RWPE2 (cell line): ENCODE measurements around the gene RTN4RL1.

ENCODE experiments used
- ATAC-seq: fragments of 200-7000 bp; cut with Tn5 transposase; 3 replicates; pipeline ENCODE4 v1.9.1; 2021; ENCODE audit warnings: low read depth
- DNase-seq: peaks from one replicate; pipeline ENCODE4 v3.0.0-alpha.2; 2020; ENCODE audit warnings: low spot score
- H3K27ac ChIP-seq: fragments of 450-650 bp; 2 replicates; pipeline ENCODE4 v1.5.1; 2017; ENCODE audit warnings: mild to moderate bottlenecking; ENCODE audit not compliant: poor library complexity, severe bottlenecking
- H3K27me3 ChIP-seq: fragments of 250-450 bp; sonication (Bioruptor Pico); 2 replicates; pipeline ENCODE4 v1.5.1; 2021; ENCODE audit warnings: mild to moderate bottlenecking, moderate library complexity; ENCODE audit not compliant: insufficient read depth, poor library complexity, severe bottlenecking
- H3K36me3 ChIP-seq: fragments of 250-450 bp; sonication (Bioruptor Pico); 2 replicates; pipeline ENCODE4 v1.5.1; 2020; ENCODE audit warnings: low read depth, mild to moderate bottlenecking, moderate library complexity
- H3K4me1 ChIP-seq: fragments of 250-450 bp; sonication (Bioruptor Pico); 2 replicates; pipeline ENCODE4 v1.5.1; 2021; ENCODE audit warnings: mild to moderate bottlenecking, moderate library complexity; ENCODE audit not compliant: insufficient read depth, poor library complexity, severe bottlenecking
- H3K4me3 ChIP-seq: fragments of 250-450 bp; sonication (Bioruptor Pico); 2 replicates; pipeline ENCODE4 v1.5.1; 2021; ENCODE audit warnings: mild to moderate bottlenecking, moderate library complexity; ENCODE audit not compliant: severe bottlenecking
- H3K9me3 ChIP-seq: fragments of 250-450 bp; sonication (Bioruptor Pico); 2 replicates; pipeline ENCODE4 v1.5.1; 2021; ENCODE audit warnings: mild to moderate bottlenecking, moderate library complexity; ENCODE audit not compliant: severe bottlenecking
- TF ChIP-seq, protein P1 (sequence below): fragments of 450-650 bp; IDR thresholded peaks from one replicate; pipeline ENCODE4 v1.5.1; 2017; ENCODE audit warnings: mild to moderate bottlenecking, moderate library complexity; ENCODE audit not compliant: poor library complexity, severe bottlenecking

RTN4RL1 gene

GRCh38 chr17:2050300-2051060 is 25.3 kb upstream of the RTN4RL1 start:
- Histone ChIP-seq H3K4me3 (peak overlapping the region; percentile 79), H3K36me3 (no peaks in the 10 kb centered on the region), H3K27me3 (peaks cover 2% of the 10 kb centered on the region), H3K27ac (no peak overlapping the region), H3K9me3 (no peaks in the 10 kb centered on the region), H3K4me1 (no peaks in the 10 kb centered on the region)
- TF ChIP-seq, protein P1, sequence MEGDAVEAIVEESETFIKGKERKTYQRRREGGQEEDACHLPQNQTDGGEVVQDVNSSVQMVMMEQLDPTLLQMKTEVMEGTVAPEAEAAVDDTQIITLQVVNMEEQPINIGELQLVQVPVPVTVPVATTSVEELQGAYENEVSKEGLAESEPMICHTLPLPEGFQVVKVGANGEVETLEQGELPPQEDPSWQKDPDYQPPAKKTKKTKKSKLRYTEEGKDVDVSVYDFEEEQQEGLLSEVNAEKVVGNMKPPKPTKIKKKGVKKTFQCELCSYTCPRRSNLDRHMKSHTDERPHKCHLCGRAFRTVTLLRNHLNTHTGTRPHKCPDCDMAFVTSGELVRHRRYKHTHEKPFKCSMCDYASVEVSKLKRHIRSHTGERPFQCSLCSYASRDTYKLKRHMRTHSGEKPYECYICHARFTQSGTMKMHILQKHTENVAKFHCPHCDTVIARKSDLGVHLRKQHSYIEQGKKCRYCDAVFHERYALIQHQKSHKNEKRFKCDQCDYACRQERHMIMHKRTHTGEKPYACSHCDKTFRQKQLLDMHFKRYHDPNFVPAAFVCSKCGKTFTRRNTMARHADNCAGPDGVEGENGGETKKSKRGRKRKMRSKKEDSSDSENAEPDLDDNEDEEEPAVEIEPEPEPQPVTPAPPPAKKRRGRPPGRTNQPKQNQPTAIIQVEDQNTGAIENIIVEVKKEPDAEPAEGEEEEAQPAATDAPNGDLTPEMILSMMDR, result no peak
- ATAC-seq (no peak), DNase-seq (peak; percentile 70)

- ATAC-seq (peak; percentile 17), DNase-seq (no peak)
- no peaks in the 10 kb centered on the region for H3K36me3 ChIP-seq
- peaks cover 2% of the 10 kb centered on the region for H3K27me3 ChIP-seq
- TF ChIP-seq, protein P1, result no peak
- no peaks in the 10 kb centered on the region for H3K4me1 ChIP-seq
- peak overlapping the region; percentile 79 for H3K4me3 ChIP-seq
- no peaks in the 10 kb centered on the region for H3K9me3 ChIP-seq
- no peak overlapping the region for H3K27ac ChIP-seq
Measured at GRCh38 chr17:2049333-2050299, 24.5 kb upstream of the RTN4RL1 start.

DNA sequence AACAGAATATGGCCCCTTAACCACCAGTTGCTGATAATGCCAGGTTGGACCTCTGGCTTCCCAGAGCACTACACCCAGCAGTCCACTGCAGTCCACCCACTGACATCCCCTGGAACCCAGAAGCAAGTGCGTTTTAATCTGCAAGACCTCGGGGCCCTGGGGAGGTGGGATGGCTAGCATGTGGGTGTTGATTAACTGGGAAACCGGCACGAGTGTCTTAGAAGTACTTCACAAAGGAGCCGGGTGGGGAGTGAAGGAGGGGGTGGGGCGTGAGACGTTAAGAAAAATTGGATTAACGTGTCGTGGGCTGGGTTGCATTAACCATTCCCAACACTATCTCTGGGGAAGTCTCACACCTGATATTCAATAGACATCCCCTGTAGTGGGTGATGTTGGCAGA is 23.7 kb upstream of the RTN4RL1 start:
- TF ChIP-seq, protein P1, result no peak
- H3K27ac ChIP-seq, result no peak overlapping the region
- H3K4me1 ChIP-seq, result peaks cover 3% of the 10 kb centered on the region
- peak overlapping the region; percentile 79 for H3K4me3 ChIP-seq
- H3K27me3 ChIP-seq, result peaks cover 2% of the 10 kb centered on the region
- ATAC-seq (no peak; the same call in 2 of the 3 replicates), DNase-seq (no peak)
- no peaks in the 10 kb centered on the region; the same call in 1 of the 2 replicates for H3K36me3 ChIP-seq
- no peaks in the 10 kb centered on the region for H3K9me3 ChIP-seq

DNA sequence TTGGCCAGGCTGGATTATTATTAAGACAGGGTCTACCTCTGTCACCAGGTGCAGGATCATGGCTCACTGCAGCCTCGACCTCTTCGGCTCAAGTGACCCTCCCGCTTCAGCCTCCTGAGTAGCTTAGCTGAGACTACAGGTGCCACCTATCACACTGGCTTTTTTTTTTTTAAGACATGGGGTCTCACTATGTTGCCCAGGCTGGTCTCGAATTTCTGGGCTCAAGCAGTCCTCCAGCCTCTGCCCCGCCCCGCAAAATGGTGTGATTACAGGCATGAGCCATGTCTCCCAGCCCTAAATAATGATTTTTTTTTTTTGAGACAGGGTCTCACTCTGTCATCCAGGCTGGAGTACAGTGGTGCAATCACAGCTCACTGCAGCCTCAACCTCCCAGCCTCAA is 22.5 kb upstream of the RTN4RL1 start:
- no peak for ATAC-seq
- Histone ChIP-seq H3K4me1 (peaks cover 11% of the 10 kb centered on the region), H3K27me3 (peaks cover 2% of the 10 kb centered on the region)

More for the DNA sequence above, 22.5 kb upstream of the RTN4RL1 start:
- H3K9me3 ChIP-seq, result no peaks in the 10 kb centered on the region
- no peak overlapping the region for H3K27ac ChIP-seq
- no peak overlapping the region for H3K4me3 ChIP-seq
- H3K36me3 ChIP-seq, result peaks cover 11% of the 10 kb centered on the region
- TF ChIP-seq, protein P1, result no peak
- DNase-seq, result no peak
